Panc1 (cell line): ENCODE data around the gene TBX4. TPM values are rescaled to one million over a fixed set of nuclear protein-coding genes. Genes with fewer than 3 reads are reported as not detected.
"Not testable (repeated sequence)": the region's sequence is repeated elsewhere in the genome, so short reads cannot be mapped to it uniquely, and the experiment has no call there.

ENCODE experiments used
- ATAC-seq: fragments of 200-7000 bp; cut with Tn5 transposase; 2 replicates; pipeline ENCODE4 v1.9.1; 2020; ENCODE audit warnings: mild to moderate bottlenecking, moderate library complexity
- BruUV-seq: library from RNA; stranded (reverse); fragments of 400-500 nt; replicated peaks from 2 replicates; lab custom pipeline; 2021; lab: Mats Ljungman, UMichigan
- CTCF ChIA-PET: fragments of 300-600 bp; sonication (Branson Sonifier 250); formaldehyde crosslinking; loops from one replicate; lab custom pipeline; 2022; ENCODE audit warnings: antibody characterized with exemption; lab: Charles Lee
- POLR2A ChIA-PET: fragments of 300-600 bp; sonication (Branson Sonifier 250); formaldehyde crosslinking; loops from one replicate; lab custom pipeline; 2022; ENCODE audit warnings: antibody characterized with exemption; lab: Charles Lee
- DNase-seq: peaks from one replicate; pipeline ENCODE4 v3.0.0-alpha.2; 2010; ENCODE audit warnings: low read depth, low spot score
- H3K27ac ChIP-seq: 2 replicates; pipeline ENCODE4 v1.5.1; 2011; ENCODE audit warnings: mild to moderate bottlenecking, low read length, inconsistent platforms
- H3K27me3 ChIP-seq: fragments of 200-500 bp; sonication (Bioruptor generic); 2 replicates; pipeline ENCODE4 v1.6.0; 2014; ENCODE audit warnings: low read length, inconsistent platforms; ENCODE audit not compliant: control insufficient read depth, insufficient read depth
- H3K36me3 ChIP-seq: fragments of 200-500 bp; sonication (Bioruptor generic); 2 replicates; pipeline ENCODE4 v1.5.1; 2014; ENCODE audit warnings: inconsistent platforms, mild to moderate bottlenecking, low read length, moderate library complexity; ENCODE audit not compliant: control insufficient read depth, insufficient read depth
- H3K4me1 ChIP-seq: 2 replicates; pipeline ENCODE4 v1.5.1; 2011; ENCODE audit warnings: inconsistent platforms, mild to moderate bottlenecking, low read length, moderate library complexity; ENCODE audit not compliant: control insufficient read depth, insufficient read depth
- H3K4me3 ChIP-seq, 2 experiments: 2 replicates each; pipeline ENCODE4 v1.5.1; 2011 to 2012; ENCODE audit warnings: low read depth in 2 of 2, low read length in 2 of 2, mild to moderate bottlenecking in 2 of 2, inconsistent platforms in 1 of 2, moderate library complexity in 1 of 2
- H3K9me3 ChIP-seq: fragments of 200-500 bp; sonication (Bioruptor generic); 2 replicates; pipeline ENCODE4 v1.5.1; 2014; ENCODE audit warnings: low read depth, mild to moderate bottlenecking, inconsistent platforms, low read length, moderate library complexity; ENCODE audit not compliant: control insufficient read depth, insufficient read depth
- CTCF ChIP-seq: fragments of 450-650 bp; IDR thresholded peaks from 2 replicates; pipeline ENCODE4 v1.5.1; 2017; ENCODE audit warnings: mild to moderate bottlenecking
- POLR2AphosphoS5 ChIP-seq: IDR thresholded peaks from 2 replicates; pipeline ENCODE4 v1.6.1; 2012; ENCODE audit warnings: mild to moderate bottlenecking, low read depth, low read length, moderate library complexity
- REST ChIP-seq, 2 experiments: IDR thresholded peaks; 2 replicates each; pipeline ENCODE4 v1.6.1; 2011 to 2012; ENCODE audit warnings: low read depth in 2 of 2, control low read depth in 1 of 2, low read length in 1 of 2, mild to moderate bottlenecking in 1 of 2, moderate library complexity in 1 of 2; ENCODE audit not compliant: insufficient read depth in 1 of 2
- SIN3A ChIP-seq: IDR thresholded peaks from 2 replicates; pipeline ENCODE4 v1.6.1; 2012; ENCODE audit warnings: low read depth, mild to moderate bottlenecking, low read length, moderate library complexity, borderline replicate concordance; ENCODE audit not compliant: insufficient read depth
- TCF7L2 ChIP-seq: IDR thresholded peaks from 2 replicates; pipeline ENCODE4 v1.6.1; 2011; ENCODE audit warnings: mild to moderate bottlenecking, low read depth, low read length, inconsistent platforms
- in situ Hi-C: cut with HindIII; loops from 2 replicates; pipeline ENCODE4 v1.10.0; 2016; ENCODE audit warnings: low sequenced_read_pairs, low pct_unique_long_range_greater_than_20kb
- intact Hi-C: fragments of 100-400 bp; cut with micrococcal nuclease; formaldehyde crosslinking; loops from one replicate; pipeline ENCODE4 v1.10.0; 2022; ENCODE audit not compliant: unreplicated experiment
- total RNA-seq: library from RNA; stranded (reverse); gene quantifications from one replicate; pipeline ENCODE4 v1.2.1, GENCODE V29; 2021; ENCODE audit not compliant: unreplicated experiment

The TBX4 gene
- total RNA-seq, 1 experiment from 2014 or later: not detected

GRCh38 chr17:61524319-61524718 lies 72.1 kb downstream of the TBX4 start:
- Histone ChIP-seq H3K9me3 (no peaks in the 10 kb centered on the region), H3K4me1 (no peaks in the 10 kb centered on the region), H3K36me3 (no peaks in the 10 kb centered on the region), H3K27ac (no peak overlapping the region), H3K4me3 (no peak overlapping the region), H3K27me3 (peaks cover 4% of the 10 kb centered on the region; the same call in 1 of the 2 replicates)
- ATAC-seq: no peak
- POLR2A ChIA-PET: no interaction called here
- intact Hi-C loops: no loop called here
- DNase-seq: no peak
- CTCF ChIA-PET: no interaction called here
- TF ChIP-seq POLR2AphosphoS5 (no peak), TCF7L2 (no peak), SIN3A (no peak), REST (IDR thresholded peaks at IDR 0.05; ENCODE audit: insufficient read depth in 1 of 2, low read depth in 2 of 2, low read length in 1 of 2) (no peak), CTCF (no peak)
- in situ Hi-C loops: no loop called here
- BruUV-seq: no TSS peak

- DNase-seq, CTCF ChIA-PET, BruUV-seq, intact Hi-C loops, ATAC-seq, H3K4me3 ChIP-seq, in situ Hi-C loops, H3K4me1 ChIP-seq, H3K9me3 ChIP-seq, H3K27ac ChIP-seq, POLR2A ChIA-PET, H3K27me3 ChIP-seq, H3K36me3 ChIP-seq: not testable (repeated sequence)
Observed at GRCh38 chr17:61527441-61527840, 75.2 kb downstream of the TBX4 start.

GRCh38 chr17:61528171-61528570 lies 75.9 kb downstream of the TBX4 start:
- CTCF ChIA-PET: no interaction called here
- in situ Hi-C loops: no loop called here

More at GRCh38 chr17:61528171-61528570, 75.9 kb downstream of the TBX4 start:
- ATAC-seq: no peak
- Histone ChIP-seq H3K36me3 (no peaks in the 10 kb centered on the region), H3K27ac (no peak overlapping the region), H3K4me3 (no peak overlapping the region), H3K27me3 (peaks cover 4% of the 10 kb centered on the region; the same call in 1 of the 2 replicates), H3K4me1 (no peaks in the 10 kb centered on the region), H3K9me3 (no peaks in the 10 kb centered on the region)
- POLR2A ChIA-PET: no interaction called here
- no TSS peak for BruUV-seq
- intact Hi-C loops: no loop called here
- TF ChIP-seq REST (IDR thresholded peaks at IDR 0.05; ENCODE audit: insufficient read depth in 1 of 2, low read depth in 2 of 2, low read length in 1 of 2): no peak
- TF ChIP-seq TCF7L2: no peak
- TF ChIP-seq CTCF: no peak
- no peak for TF ChIP-seq SIN3A
- no peak for TF ChIP-seq POLR2AphosphoS5
- DNase-seq: no peak
